Sigmoid colon (tissue), 7 donors: ENCODE data around the gene AFF4. TPM values are rescaled to one million over a fixed set of nuclear protein-coding genes. Genes with fewer than 3 reads are reported as not detected.

ENCODE experiments used
- DNase-seq: peaks from one replicate; pipeline ENCODE4 v3.0.0-alpha.2; 2019
- H3K27ac ChIP-seq, 4 donors: fragments of 200-600 bp; sonication (generic); one replicate each; pipeline ENCODE4 v1.5.1; 2016 to 2019; ENCODE audit warnings: mild to moderate bottlenecking in 1 of 4
- H3K27me3 ChIP-seq, 3 donors: fragments of 200-600 bp; sonication (generic); one replicate each; pipeline ENCODE4 v1.5.1; 2019; ENCODE audit warnings: mild to moderate bottlenecking in 1 of 3
- H3K36me3 ChIP-seq, 4 donors: fragments of 200-600 bp; sonication (generic); one replicate each; pipeline ENCODE4 v1.5.1; 2016 to 2019
- H3K4me1 ChIP-seq, 4 donors: fragments of 200-600 bp; sonication (generic); one replicate each; pipeline ENCODE4 v1.5.1; 2017 to 2019
- H3K4me3 ChIP-seq, 4 donors: fragments of 200-600 bp; sonication (generic); one replicate each; pipeline ENCODE4 v1.5.1; 2017 to 2019; ENCODE audit warnings: mild to moderate bottlenecking in 2 of 4, moderate library complexity in 1 of 4
- H3K9me3 ChIP-seq, 4 donors: fragments of 200-600 bp in 3 of 4; sonication (generic) in 3 of 4; one replicate each; pipeline versions ENCODE4 v1.5.1 to v1.6.1; 2013 to 2019
- EP300 ChIP-seq, 4 donors: sonication (generic); formaldehyde crosslinking; IDR thresholded peaks; one replicate each; pipeline ENCODE4 v1.6.1; 2017; ENCODE audit warnings: antibody characterized with exemption in 4 of 4
- POLR2A ChIP-seq, 2 donors: fragments of 450-650 bp; IDR thresholded peaks; one replicate each; pipeline ENCODE4 v1.6.1; 2016; ENCODE audit warnings: antibody characterized with exemption in 2 of 2, mild to moderate bottlenecking in 2 of 2, moderate library complexity in 2 of 2
- POLR2AphosphoS5 ChIP-seq, 4 donors: sonication (generic); formaldehyde crosslinking; IDR thresholded peaks; one replicate each; pipeline ENCODE4 v1.6.1; 2017; ENCODE audit warnings: antibody characterized with exemption in 4 of 4
- WGBS, 2 donors: extraction: QIAGEN DNeasy Blood & Tissue Kit; methylation state at CpG; one replicate each; pipeline ENCODE4 v1.1.7; 2013; 5-methylcytosine and 5-hydroxymethylcytosine counted together
- intact Hi-C: fragments of 100-400 bp; cut with DNase I; formaldehyde crosslinking; loops from one replicate; pipeline ENCODE4 v1.15.1; 2023
- polyA plus RNA-seq, 3 donors: library from polyadenylated mRNA; stranded (reverse); fragments of 200-250 nt; gene quantifications; one replicate each; pipeline ENCODE4 v1.2.3, GENCODE V29; 2013
- total RNA-seq, 4 donors: library from RNA; depleted of rRNA; stranded (reverse); fragments of >200 nt; gene quantifications; one replicate each; pipeline ENCODE4 v1.1.0, GENCODE V29; 2016
- TF ChIP-seq, protein P1 (sequence below), 4 experiments: fragments of 450-650 bp in 3 of 4; fragments of 200-600 bp in 1 of 4; IDR thresholded peaks; one replicate each; pipeline ENCODE4 v1.5.1; 2016 to 2019; ENCODE audit warnings: antibody characterized with exemption in 4 of 4, mild to moderate bottlenecking in 3 of 4, moderate library complexity in 2 of 4
- donor health status: healthy with polysubstance abuse.
- donor health status: Bipolar disorder and iron deficiency.
- donor health status: healthy.

AFF4 gene
- total and polyA plus RNA-seq, 7 donors: 9.0 to 74.0 (median 52.4) TPM

- no peaks in the 10 kb centered on the region for H3K27me3 ChIP-seq
- H3K4me3 ChIP-seq: no peak overlapping the region
- H3K9me3 ChIP-seq: no peaks in the 10 kb centered on the region
- H3K4me1 ChIP-seq: peaks cover 0 to 3% (median 0%) of the 10 kb centered on the region in 4 donors
- no peak for DNase-seq
- TF ChIP-seq POLR2AphosphoS5 (IDR thresholded peaks at IDR 0.05) (no peak), POLR2A (IDR thresholded peaks at IDR 0.05) (no peak), EP300 (IDR thresholded peaks at IDR 0.05) (no peak)
- TF ChIP-seq, protein P1, sequence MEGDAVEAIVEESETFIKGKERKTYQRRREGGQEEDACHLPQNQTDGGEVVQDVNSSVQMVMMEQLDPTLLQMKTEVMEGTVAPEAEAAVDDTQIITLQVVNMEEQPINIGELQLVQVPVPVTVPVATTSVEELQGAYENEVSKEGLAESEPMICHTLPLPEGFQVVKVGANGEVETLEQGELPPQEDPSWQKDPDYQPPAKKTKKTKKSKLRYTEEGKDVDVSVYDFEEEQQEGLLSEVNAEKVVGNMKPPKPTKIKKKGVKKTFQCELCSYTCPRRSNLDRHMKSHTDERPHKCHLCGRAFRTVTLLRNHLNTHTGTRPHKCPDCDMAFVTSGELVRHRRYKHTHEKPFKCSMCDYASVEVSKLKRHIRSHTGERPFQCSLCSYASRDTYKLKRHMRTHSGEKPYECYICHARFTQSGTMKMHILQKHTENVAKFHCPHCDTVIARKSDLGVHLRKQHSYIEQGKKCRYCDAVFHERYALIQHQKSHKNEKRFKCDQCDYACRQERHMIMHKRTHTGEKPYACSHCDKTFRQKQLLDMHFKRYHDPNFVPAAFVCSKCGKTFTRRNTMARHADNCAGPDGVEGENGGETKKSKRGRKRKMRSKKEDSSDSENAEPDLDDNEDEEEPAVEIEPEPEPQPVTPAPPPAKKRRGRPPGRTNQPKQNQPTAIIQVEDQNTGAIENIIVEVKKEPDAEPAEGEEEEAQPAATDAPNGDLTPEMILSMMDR (IDR thresholded peaks at IDR 0.05): no peak
- no peak overlapping the region for H3K27ac ChIP-seq
- 74 to 84% methylated on average over 4 of the region's 4 CpGs for WGBS, 2 donors
- intact Hi-C loops: no loop called here
- H3K36me3 ChIP-seq: peaks cover 8 to 45% (median 24%) of the 10 kb centered on the region in 4 donors
Measured at GRCh38 chr5:132901036-132901435, 62.4 kb downstream of the AFF4 start.

DNA sequence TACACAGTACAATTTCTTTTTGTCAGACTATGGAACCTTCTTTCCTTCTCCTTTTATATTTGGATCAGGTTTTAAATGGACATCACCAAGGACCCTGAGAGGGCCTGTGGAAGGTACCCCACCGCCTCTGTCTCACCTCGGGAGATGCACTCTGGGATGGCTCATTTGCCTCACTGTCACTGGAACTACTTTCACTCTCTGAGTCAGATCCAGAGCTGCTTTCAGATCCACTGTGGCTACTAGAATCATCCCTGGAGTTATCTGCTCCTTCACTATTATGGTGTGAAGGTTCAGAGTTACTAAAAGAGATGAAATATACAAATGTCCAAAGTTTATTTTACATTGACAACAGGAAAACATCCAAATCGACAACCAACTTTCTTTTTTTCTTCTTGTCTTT lies 65.3 kb downstream of the AFF4 start:
- Histone ChIP-seq H3K36me3 (peaks cover 18 to 75% (median 34%) of the 10 kb centered on the region in 4 donors), H3K9me3 (no peaks in the 10 kb centered on the region), H3K4me1 (no peaks in the 10 kb centered on the region), H3K4me3 (no peak overlapping the region), H3K27ac (no peak overlapping the region), H3K27me3 (no peaks in the 10 kb centered on the region)
- TF ChIP-seq POLR2AphosphoS5 (IDR thresholded peaks at IDR 0.05): no peak
- no peak for TF ChIP-seq POLR2A (IDR thresholded peaks at IDR 0.05)
- TF ChIP-seq, protein P1 (IDR thresholded peaks at IDR 0.05): no peak
- no peak for TF ChIP-seq EP300 (IDR thresholded peaks at IDR 0.05)
- 67 to 74% methylated on average over 3 of the region's 3 CpGs for WGBS, 2 donors
- intact Hi-C loops: no loop called here
- DNase-seq: no peak

DNA sequence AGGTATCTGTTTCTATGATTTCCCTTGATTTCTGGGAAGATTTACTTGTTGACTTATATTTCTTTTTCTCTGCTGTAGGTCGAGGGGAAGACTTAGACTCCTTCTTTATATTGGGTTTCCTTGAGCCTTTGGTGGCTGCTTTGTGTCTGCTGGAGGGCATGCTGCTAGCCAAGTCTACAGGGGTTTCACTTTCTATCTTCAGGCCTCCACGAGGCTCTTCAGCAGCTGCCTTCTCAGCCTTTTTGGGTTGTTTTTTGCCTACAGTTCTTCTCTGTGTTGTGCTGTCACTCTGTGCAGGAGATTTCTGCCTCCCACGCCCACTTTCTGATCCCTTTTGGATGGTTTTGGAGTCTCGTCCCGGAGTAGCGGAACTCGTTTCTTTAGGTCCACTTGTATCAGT lies 66.7 kb downstream of the AFF4 start:
- H3K9me3 ChIP-seq: no peaks in the 10 kb centered on the region
- WGBS, 2 donors: 78 to 84% methylated on average over 7 of the region's 7 CpGs
- no peak overlapping the region for H3K4me3 ChIP-seq
- no peak for TF ChIP-seq POLR2AphosphoS5 (IDR thresholded peaks at IDR 0.05)
- no peak for TF ChIP-seq POLR2A (IDR thresholded peaks at IDR 0.05)
- TF ChIP-seq, protein P1 (IDR thresholded peaks at IDR 0.05): no peak
- TF ChIP-seq EP300 (IDR thresholded peaks at IDR 0.05): no peak
- H3K27ac ChIP-seq: no peak overlapping the region
- intact Hi-C loops: no loop called here
- DNase-seq: no peak
- H3K36me3 ChIP-seq: peaks cover 18 to 78% (median 43%) of the 10 kb centered on the region in 4 donors
- H3K27me3 ChIP-seq: no peaks in the 10 kb centered on the region
- no peaks in the 10 kb centered on the region for H3K4me1 ChIP-seq

GRCh38 chr5:132895719-132896305 lies 67.6 kb downstream of the AFF4 start:
- intact Hi-C loops: no loop called here
- Histone ChIP-seq H3K27ac (no peak overlapping the region), H3K4me1 (no peaks in the 10 kb centered on the region), H3K4me3 (no peak overlapping the region), H3K27me3 (no peaks in the 10 kb centered on the region), H3K36me3 (peaks cover 18 to 84% (median 48%) of the 10 kb centered on the region in 4 donors), H3K9me3 (no peaks in the 10 kb centered on the region)
- TF ChIP-seq POLR2AphosphoS5 (IDR thresholded peaks at IDR 0.05) (no peak), EP300 (IDR thresholded peaks at IDR 0.05) (no peak), POLR2A (IDR thresholded peaks at IDR 0.05) (no peak)
- TF ChIP-seq, protein P1 (IDR thresholded peaks at IDR 0.05): no peak
- 94 to 95% methylated on average over 4 of the region's 4 CpGs for WGBS, 2 donors
- DNase-seq: no peak

DNA sequence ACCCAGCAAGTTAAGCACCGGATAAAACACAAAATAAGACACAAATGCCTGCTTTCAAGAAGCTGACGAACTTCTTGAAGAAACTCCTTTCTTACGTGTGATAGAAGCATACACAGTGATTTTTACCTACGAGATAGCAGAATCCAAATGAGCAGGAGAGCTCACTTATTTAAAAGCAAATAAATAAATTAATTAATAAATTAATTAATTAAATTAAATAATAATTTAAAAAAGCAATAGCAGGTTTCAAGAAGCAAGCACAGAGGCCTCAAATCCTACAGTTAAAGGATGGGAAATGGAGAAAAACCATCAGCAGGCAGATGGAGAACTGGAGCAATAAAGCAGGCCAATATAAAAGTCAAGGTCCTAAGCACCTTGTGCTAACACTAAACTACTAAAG lies 72.6 kb downstream of the AFF4 start:
- no peak for DNase-seq
- H3K27me3 ChIP-seq: no peaks in the 10 kb centered on the region
- TF ChIP-seq, protein P1 (IDR thresholded peaks at IDR 0.05): no peak
- no peak for TF ChIP-seq POLR2AphosphoS5 (IDR thresholded peaks at IDR 0.05)
- no peak for TF ChIP-seq EP300 (IDR thresholded peaks at IDR 0.05)
- TF ChIP-seq POLR2A (IDR thresholded peaks at IDR 0.05): no peak
- no peak overlapping the region for H3K27ac ChIP-seq
- H3K9me3 ChIP-seq: no peaks in the 10 kb centered on the region
- H3K36me3 ChIP-seq: peaks cover 19 to 100% (median 50%) of the 10 kb centered on the region in 4 donors
- H3K4me3 ChIP-seq: no peak overlapping the region
- no peaks in the 10 kb centered on the region for H3K4me1 ChIP-seq
- intact Hi-C loops: no loop called here
- WGBS, 2 donors: 95 to 98% methylated on average over 4 of the region's 4 CpGs
